Spleen (tissue), 11 donors: Measurements from ENCODE around the gene CCDC77. TPM values are rescaled to one million over a fixed set of nuclear protein-coding genes. Genes with fewer than 3 reads are reported as not detected.

Source experiments
- DNase-seq: peaks from one replicate; pipeline ENCODE4 v3.0.0-alpha.2; 2020
- H3K27ac ChIP-seq, 8 donors: fragments of 200-600 bp; sonication (generic) in 7 of 8; 1 replicate in 4 of 8; 2 replicates in 4 of 8; pipeline versions ENCODE4 v1.5.0 to v1.8.0; 2016 to 2021; ENCODE audit warnings: inconsistent platforms in 4 of 8, mild to moderate bottlenecking in 4 of 8, moderate library complexity in 1 of 8
- H3K27me3 ChIP-seq, 7 donors: fragments of 200-600 bp; sonication (generic) in 6 of 7; replicated peaks in 1 of 7; 1 replicate in 4 of 7; 2 replicates in 3 of 7; pipeline versions ENCODE4 v1.5.0 to v1.8.0; 2016 to 2021; ENCODE audit warnings: inconsistent platforms in 3 of 7, mild to moderate bottlenecking in 1 of 7
- H3K36me3 ChIP-seq, 6 donors: fragments of 200-600 bp; sonication (generic) in 5 of 6; 1 replicate in 4 of 6; 2 replicates in 2 of 6; pipeline versions ENCODE4 v1.5.0 to v1.8.0; 2016 to 2021; ENCODE audit warnings: inconsistent platforms in 2 of 6
- H3K4me1 ChIP-seq, 6 donors: fragments of 200-600 bp; sonication (generic) in 5 of 6; 1 replicate in 3 of 6; 2 replicates in 3 of 6; pipeline versions ENCODE4 v1.5.0 to v1.8.0; 2016 to 2021; ENCODE audit warnings: inconsistent platforms in 3 of 6
- H3K4me3 ChIP-seq, 8 donors: fragments of 200-600 bp; sonication (generic) in 7 of 8; 1 replicate in 4 of 8; 2 replicates in 4 of 8; pipeline versions ENCODE4 v1.5.0 to v1.8.0; 2016 to 2021; ENCODE audit warnings: inconsistent platforms in 4 of 8, mild to moderate bottlenecking in 4 of 8, moderate library complexity in 2 of 8
- H3K9me3 ChIP-seq, 8 donors: fragments of 200-600 bp; sonication (generic) in 7 of 8; 1 replicate in 4 of 8; 2 replicates in 4 of 8; pipeline versions ENCODE4 v1.5.0 to v1.8.0; 2016 to 2021; ENCODE audit warnings: inconsistent platforms in 4 of 8
- CTCF ChIP-seq, 11 experiments: fragments of 200-600 bp in 7 of 11; fragments of 450-650 bp in 4 of 11; sonication (generic) in 4 of 11; IDR thresholded peaks in 8 of 11; conservative IDR thresholded peaks in 3 of 11; 1 replicate in 7 of 11; 2 replicates in 4 of 11; pipeline versions ENCODE4 v1.4.0 to v1.8.0; 2016 to 2021; ENCODE audit warnings: antibody characterized with exemption in 11 of 11, inconsistent platforms in 4 of 11, mild to moderate bottlenecking in 1 of 11
- POLR2A ChIP-seq, 3 donors: fragments of 450-650 bp; IDR thresholded peaks; one replicate each; pipeline ENCODE4 v1.5.1; 2017; ENCODE audit warnings: antibody characterized with exemption in 3 of 3, mild to moderate bottlenecking in 1 of 3
- POLR2AphosphoS5 ChIP-seq, 3 donors: sonication (generic); formaldehyde crosslinking; IDR thresholded peaks; one replicate each; pipeline ENCODE4 v1.5.1; 2017; ENCODE audit warnings: antibody characterized with exemption in 3 of 3
- WGBS, 5 donors: extraction: QIAGEN DNeasy Blood & Tissue Kit in 3 of 5; methylation state at CpG; one replicate each; pipeline versions ENCODE4 v1.1.5 to v1.1.7; 2013 to 2018; 5-methylcytosine and 5-hydroxymethylcytosine counted together
- intact Hi-C: fragments of 100-400 bp; cut with DNase I; formaldehyde crosslinking; loops from one replicate; pipeline ENCODE4 v1.15.0; 2023; ENCODE audit warnings: low total_unique reads
- polyA plus RNA-seq, 3 donors: library from polyadenylated mRNA; stranded (reverse); fragments of 200-250 nt; gene quantifications; one replicate each; pipeline ENCODE4 v1.2.1, GENCODE V29; 2013
- total RNA-seq, 7 donors: library from RNA; depleted of rRNA in 3 of 7; stranded (reverse); fragments of >200 nt in 3 of 7; fragmentation: NEBNext Ultra II Directional in 4 of 7; extraction: Animal tissue kit (Norgen Biotek cat#: 25700) in 4 of 7; gene quantifications; one replicate each; pipeline versions ENCODE4 v1.1.0 to v1.2.1, GENCODE V29; 2016 to 2021
- donor health status: healthy with polysubstance abuse.
- donor health status: DM: no; HTN: no; CAD: no; lungs with moderate emphysema.
- donor health status: DM: no; HTN: no; CAD: no.
- donor health status: Bipolar disorder and iron deficiency.
- donor health status: healthy.
- donor health status: DM: no; HTN: no; CAD: no.
- donor health status: DM: yes; HTN: yes; CAD: no.

Gene CCDC77
- total and polyA plus RNA-seq, 10 donors, result 6.5 to 17.9 (median 10.1) TPM

GRCh38 chr12:480831-481816 is 79.7 kb downstream of the CCDC77 start:
- TF ChIP-seq POLR2A (IDR thresholded peaks at IDR 0.05) (no peak), CTCF (IDR thresholded peaks at IDR 0.05 in 8 of 11, conservative IDR thresholded peaks at IDR 0.05 in 3 of 11) (no peak), POLR2AphosphoS5 (IDR thresholded peaks at IDR 0.05) (no peak)
- Histone ChIP-seq H3K27ac (no peak overlapping the region), H3K4me1 (peaks cover 0 to 9% (median 0%) of the 10 kb centered on the region in 6 donors), H3K4me3 (no peak overlapping the region), H3K27me3 (peaks cover 0 to 61% (median 15%) of the 10 kb centered on the region in 7 donors), H3K36me3 (no peaks in the 10 kb centered on the region), H3K9me3 (no peaks in the 10 kb centered on the region)
- WGBS, 5 donors, result 52 to 71% (median 70%) methylated on average over 8 to 13 of the region's 13 CpGs
- DNase-seq, result no peak
- intact Hi-C loops, result no loop called here

GRCh38 chr12:482061-482460 is 80.6 kb downstream of the CCDC77 start:
- Histone ChIP-seq H3K36me3 (no peaks in the 10 kb centered on the region), H3K4me3 (no peak overlapping the region), H3K9me3 (peaks cover 0 to under 1% (median 0%) of the 10 kb centered on the region in 8 donors), H3K27me3 (peaks cover 0 to 58% (median 15%) of the 10 kb centered on the region in 7 donors), H3K27ac (no peak overlapping the region), H3K4me1 (peaks cover 0 to 9% (median 0%) of the 10 kb centered on the region in 6 donors)
- intact Hi-C loops, result no loop called here
- TF ChIP-seq POLR2AphosphoS5 (IDR thresholded peaks at IDR 0.05), result no peak
- TF ChIP-seq CTCF (IDR thresholded peaks at IDR 0.05 in 8 of 11, conservative IDR thresholded peaks at IDR 0.05 in 3 of 11), result no peak
- TF ChIP-seq POLR2A (IDR thresholded peaks at IDR 0.05), result no peak
- no peak for DNase-seq
- 52 to 84% (median 67%) methylated on average over 3 of the region's 3 CpGs for WGBS, 5 donors

GRCh38 chr12:484096-484495 is 82.7 kb downstream of the CCDC77 start:
- DNase-seq, result no peak
- 70 to 82% (median 74%) methylated on average over 11 of the region's 11 CpGs for WGBS, 5 donors
- H3K27me3 ChIP-seq, result peaks cover 0 to 58% (median 15%) of the 10 kb centered on the region in 7 donors
- H3K9me3 ChIP-seq, result peaks cover 0 to 21% (median 13%) of the 10 kb centered on the region in 8 donors
- peaks cover 0 to 9% (median 0%) of the 10 kb centered on the region in 6 donors for H3K4me1 ChIP-seq
- no peaks in the 10 kb centered on the region for H3K36me3 ChIP-seq
- H3K27ac ChIP-seq, result no peak overlapping the region
- H3K4me3 ChIP-seq, result no peak overlapping the region
- intact Hi-C loops, result no loop called here
- TF ChIP-seq POLR2AphosphoS5 (IDR thresholded peaks at IDR 0.05) (no peak), CTCF (IDR thresholded peaks at IDR 0.05 in 8 of 11, conservative IDR thresholded peaks at IDR 0.05 in 3 of 11) (no peak), POLR2A (IDR thresholded peaks at IDR 0.05) (no peak)

GRCh38 chr12:490260-490659 is 88.8 kb downstream of the CCDC77 start:
- Histone ChIP-seq H3K9me3 (peaks cover 4 to 55% (median 44%) of the 10 kb centered on the region in 8 donors), H3K27ac (no peak overlapping the region), H3K36me3 (no peaks in the 10 kb centered on the region), H3K4me3 (no peak overlapping the region), H3K27me3 (peaks cover 0 to 12% (median 0%) of the 10 kb centered on the region in 7 donors), H3K4me1 (no peaks in the 10 kb centered on the region)
- DNase-seq, result no peak
- intact Hi-C loops, result no loop called here
- no peak for TF ChIP-seq POLR2A (IDR thresholded peaks at IDR 0.05)
- no peak for TF ChIP-seq POLR2AphosphoS5 (IDR thresholded peaks at IDR 0.05)
- no peak for TF ChIP-seq CTCF (IDR thresholded peaks at IDR 0.05 in 8 of 11, conservative IDR thresholded peaks at IDR 0.05 in 3 of 11)
